ENCODE data around the gene SDS. TPM values are rescaled to one million over a fixed set of nuclear protein-coding genes. Genes with fewer than 3 reads are reported as not detected.

The SDS gene
- total and polyA plus RNA-seq, 2 experiments from 2014 or later: 0.57 TPM; not detected in 1

DNA sequence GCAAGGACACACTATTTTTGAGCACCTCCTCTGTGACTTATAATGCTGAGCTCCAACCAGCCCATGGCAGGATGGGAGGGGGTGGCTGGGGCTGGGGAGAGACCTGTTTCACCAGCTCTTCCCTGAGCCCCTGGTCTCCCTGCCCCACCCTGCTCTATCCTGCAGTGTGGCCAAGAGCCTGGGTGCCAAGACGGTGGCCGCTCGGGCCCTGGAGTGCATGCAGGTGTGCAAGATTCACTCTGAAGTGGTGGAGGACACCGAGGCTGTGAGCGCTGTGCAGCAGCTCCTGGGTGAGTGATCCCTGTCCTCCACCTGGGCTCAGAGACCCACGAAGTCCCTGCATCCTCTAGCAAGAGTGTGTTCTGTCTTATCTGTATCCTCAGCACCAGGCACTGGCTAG lies 32.9 kb upstream of the SDS start:
- Histone ChIP-seq H3K9me2 (ENCODE audit: insufficient read depth) (no peaks in the 10 kb centered on the region), H3K4me3 (no peak overlapping the region), H2AFZ (no peak overlapping the region), H3K4me1 (ENCODE audit: insufficient read depth) (no peaks in the 10 kb centered on the region), H3K36me3 (ENCODE audit: insufficient read depth) (no peaks in the 10 kb centered on the region), H3K4me2 (no peak overlapping the region), H3F3A (replicated peaks; ENCODE audit: low read depth) (no peaks in the 10 kb centered on the region), H3K27ac (ENCODE audit: low read depth) (no peak overlapping the region), H3K27me3 (ENCODE audit: insufficient read depth) (no peaks in the 10 kb centered on the region), H3K79me2 (replicated peaks; ENCODE audit: insufficient read depth) (no peaks in the 10 kb centered on the region), H4K20me1 (replicated peaks; ENCODE audit: insufficient read depth) (no peaks in the 10 kb centered on the region)
- TF ChIP-seq STAT1 (IDR thresholded peaks at IDR 0.05; ENCODE audit: unreplicated experiment) (no peak), REST (IDR thresholded peaks at IDR 0.05; ENCODE audit: unreplicated experiment) (no peak), EZH2phosphoT487 (IDR thresholded peaks at IDR 0.05; ENCODE audit: unreplicated experiment) (no peak), ZNF114 (CRISPR knock-in tag; IDR thresholded peaks at IDR 0.05) (no peak), CREB1 (CRISPR knock-in tag; IDR thresholded peaks at IDR 0.05; ENCODE audit: low read depth) (no peak), ZNF331 (CRISPR knock-in tag; IDR thresholded peaks at IDR 0.05; ENCODE audit: low read depth) (no peak), EZH2 (IDR thresholded peaks at IDR 0.05; ENCODE audit: low read depth, unreplicated experiment) (no peak), NANOG (IDR thresholded peaks at IDR 0.05; ENCODE audit: borderline replicate concordance) (no peak), POLR2AphosphoS5 (IDR thresholded peaks at IDR 0.05; ENCODE audit: low read depth) (no peak), ETS1 (IDR thresholded peaks at IDR 0.05) (no peak), JUNB (IDR thresholded peaks at IDR 0.05; ENCODE audit: unreplicated experiment) (no peak)
- TF ChIP-seq, protein P1, sequence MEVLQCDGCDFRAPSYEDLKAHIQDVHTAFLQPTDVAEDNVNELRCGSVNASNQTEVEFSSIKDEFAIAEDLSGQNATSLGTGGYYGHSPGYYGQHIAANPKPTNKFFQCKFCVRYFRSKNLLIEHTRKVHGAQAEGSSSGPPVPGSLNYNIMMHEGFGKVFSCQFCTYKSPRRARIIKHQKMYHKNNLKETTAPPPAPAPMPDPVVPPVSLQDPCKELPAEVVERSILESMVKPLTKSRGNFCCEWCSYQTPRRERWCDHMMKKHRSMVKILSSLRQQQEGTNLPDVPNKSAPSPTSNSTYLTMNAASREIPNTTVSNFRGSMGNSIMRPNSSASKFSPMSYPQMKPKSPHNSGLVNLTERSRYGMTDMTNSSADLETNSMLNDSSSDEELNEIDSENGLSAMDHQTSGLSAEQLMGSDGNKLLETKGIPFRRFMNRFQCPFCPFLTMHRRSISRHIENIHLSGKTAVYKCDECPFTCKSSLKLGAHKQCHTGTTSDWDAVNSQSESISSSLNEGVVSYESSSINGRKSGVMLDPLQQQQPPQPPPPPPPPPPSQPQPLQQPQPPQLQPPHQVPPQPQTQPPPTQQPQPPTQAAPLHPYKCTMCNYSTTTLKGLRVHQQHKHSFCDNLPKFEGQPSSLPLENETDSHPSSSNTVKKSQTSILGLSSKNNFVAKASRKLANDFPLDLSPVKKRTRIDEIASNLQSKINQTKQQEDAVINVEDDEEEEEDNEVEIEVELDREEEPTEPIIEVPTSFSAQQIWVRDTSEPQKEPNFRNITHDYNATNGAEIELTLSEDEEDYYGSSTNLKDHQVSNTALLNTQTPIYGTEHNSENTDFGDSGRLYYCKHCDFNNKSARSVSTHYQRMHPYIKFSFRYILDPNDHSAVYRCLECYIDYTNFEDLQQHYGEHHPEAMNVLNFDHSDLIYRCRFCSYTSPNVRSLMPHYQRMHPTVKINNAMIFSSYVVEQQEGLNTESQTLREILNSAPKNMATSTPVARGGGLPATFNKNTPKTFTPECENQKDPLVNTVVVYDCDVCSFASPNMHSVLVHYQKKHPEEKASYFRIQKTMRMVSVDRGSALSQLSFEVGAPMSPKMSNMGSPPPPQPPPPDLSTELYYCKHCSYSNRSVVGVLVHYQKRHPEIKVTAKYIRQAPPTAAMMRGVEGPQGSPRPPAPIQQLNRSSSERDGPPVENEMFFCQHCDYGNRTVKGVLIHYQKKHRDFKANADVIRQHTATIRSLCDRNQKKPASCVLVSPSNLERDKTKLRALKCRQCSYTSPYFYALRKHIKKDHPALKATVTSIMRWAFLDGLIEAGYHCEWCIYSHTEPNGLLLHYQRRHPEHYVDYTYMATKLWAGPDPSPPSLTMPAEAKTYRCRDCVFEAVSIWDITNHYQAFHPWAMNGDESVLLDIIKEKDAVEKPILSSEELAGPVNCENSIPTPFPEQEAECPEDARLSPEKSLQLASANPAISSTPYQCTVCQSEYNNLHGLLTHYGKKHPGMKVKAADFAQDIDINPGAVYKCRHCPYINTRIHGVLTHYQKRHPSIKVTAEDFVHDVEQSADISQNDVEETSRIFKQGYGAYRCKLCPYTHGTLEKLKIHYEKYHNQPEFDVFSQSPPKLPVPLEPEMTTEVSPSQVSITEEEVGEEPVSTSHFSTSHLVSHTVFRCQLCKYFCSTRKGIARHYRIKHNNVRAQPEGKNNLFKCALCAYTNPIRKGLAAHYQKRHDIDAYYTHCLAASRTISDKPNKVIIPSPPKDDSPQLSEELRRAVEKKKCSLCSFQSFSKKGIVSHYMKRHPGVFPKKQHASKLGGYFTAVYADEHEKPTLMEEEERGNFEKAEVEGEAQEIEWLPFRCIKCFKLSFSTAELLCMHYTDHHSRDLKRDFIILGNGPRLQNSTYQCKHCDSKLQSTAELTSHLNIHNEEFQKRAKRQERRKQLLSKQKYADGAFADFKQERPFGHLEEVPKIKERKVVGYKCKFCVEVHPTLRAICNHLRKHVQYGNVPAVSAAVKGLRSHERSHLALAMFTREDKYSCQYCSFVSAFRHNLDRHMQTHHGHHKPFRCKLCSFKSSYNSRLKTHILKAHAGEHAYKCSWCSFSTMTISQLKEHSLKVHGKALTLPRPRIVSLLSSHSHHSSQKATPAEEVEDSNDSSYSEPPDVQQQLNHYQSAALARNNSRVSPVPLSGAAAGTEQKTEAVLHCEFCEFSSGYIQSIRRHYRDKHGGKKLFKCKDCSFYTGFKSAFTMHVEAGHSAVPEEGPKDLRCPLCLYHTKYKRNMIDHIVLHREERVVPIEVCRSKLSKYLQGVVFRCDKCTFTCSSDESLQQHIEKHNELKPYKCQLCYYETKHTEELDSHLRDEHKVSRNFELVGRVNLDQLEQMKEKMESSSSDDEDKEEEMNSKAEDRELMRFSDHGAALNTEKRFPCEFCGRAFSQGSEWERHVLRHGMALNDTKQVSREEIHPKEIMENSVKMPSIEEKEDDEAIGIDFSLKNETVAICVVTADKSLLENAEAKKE (CRISPR knock-in tag; IDR thresholded peaks at IDR 0.05): no peak
- TF ChIP-seq, protein P2, sequence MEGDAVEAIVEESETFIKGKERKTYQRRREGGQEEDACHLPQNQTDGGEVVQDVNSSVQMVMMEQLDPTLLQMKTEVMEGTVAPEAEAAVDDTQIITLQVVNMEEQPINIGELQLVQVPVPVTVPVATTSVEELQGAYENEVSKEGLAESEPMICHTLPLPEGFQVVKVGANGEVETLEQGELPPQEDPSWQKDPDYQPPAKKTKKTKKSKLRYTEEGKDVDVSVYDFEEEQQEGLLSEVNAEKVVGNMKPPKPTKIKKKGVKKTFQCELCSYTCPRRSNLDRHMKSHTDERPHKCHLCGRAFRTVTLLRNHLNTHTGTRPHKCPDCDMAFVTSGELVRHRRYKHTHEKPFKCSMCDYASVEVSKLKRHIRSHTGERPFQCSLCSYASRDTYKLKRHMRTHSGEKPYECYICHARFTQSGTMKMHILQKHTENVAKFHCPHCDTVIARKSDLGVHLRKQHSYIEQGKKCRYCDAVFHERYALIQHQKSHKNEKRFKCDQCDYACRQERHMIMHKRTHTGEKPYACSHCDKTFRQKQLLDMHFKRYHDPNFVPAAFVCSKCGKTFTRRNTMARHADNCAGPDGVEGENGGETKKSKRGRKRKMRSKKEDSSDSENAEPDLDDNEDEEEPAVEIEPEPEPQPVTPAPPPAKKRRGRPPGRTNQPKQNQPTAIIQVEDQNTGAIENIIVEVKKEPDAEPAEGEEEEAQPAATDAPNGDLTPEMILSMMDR (conservative IDR thresholded peaks at IDR 0.05; ENCODE audit: low read depth in 2 of 2): no peak
- DNase-seq (ENCODE audit: low spot score): no peak
- H3K36me3 Mint-ChIP-seq (ENCODE audit: low read depth): no peaks in the 10 kb centered on the region
- H3K9me3 Mint-ChIP-seq: no peaks in the 10 kb centered on the region
- no peak overlapping the region for H3K4me3 Mint-ChIP-seq
- H3K4me1 Mint-ChIP-seq: 0 out of 3 replicates have a peak, but pooled peaks cover 3% of the 10 kb centered on the region
- no peak for ATAC-seq
- peaks cover 6% of the 10 kb centered on the region for H3K27me3 Mint-ChIP-seq (ENCODE audit: insufficient read depth, low read depth, poor library complexity)
- no peak overlapping the region for H3K27ac Mint-ChIP-seq

All from GM23338 (cell line).